GM21529 (cell line): ENCODE data around the gene RNU1-3.
"Not testable (repeated sequence)": the region's sequence is repeated elsewhere in the genome, so short reads cannot be mapped to it uniquely, and the experiment has no call there.

Source experiments
- ATAC-seq: cut with Tn5 transposase; IDR thresholded peaks from one replicate; pipeline ENCODE4 v1.9.1; 2021; ENCODE audit not compliant: unreplicated experiment

RNU1-3 gene

GRCh38 chr1:16696507-16697150 is 29.9 kb upstream of the RNU1-3 start:
- not testable (repeated sequence) for ATAC-seq

- ATAC-seq: not testable (repeated sequence)
These were observed 27.6 kb upstream of the RNU1-3 start for GRCh38 chr1:16694308-16694702.

DNA sequence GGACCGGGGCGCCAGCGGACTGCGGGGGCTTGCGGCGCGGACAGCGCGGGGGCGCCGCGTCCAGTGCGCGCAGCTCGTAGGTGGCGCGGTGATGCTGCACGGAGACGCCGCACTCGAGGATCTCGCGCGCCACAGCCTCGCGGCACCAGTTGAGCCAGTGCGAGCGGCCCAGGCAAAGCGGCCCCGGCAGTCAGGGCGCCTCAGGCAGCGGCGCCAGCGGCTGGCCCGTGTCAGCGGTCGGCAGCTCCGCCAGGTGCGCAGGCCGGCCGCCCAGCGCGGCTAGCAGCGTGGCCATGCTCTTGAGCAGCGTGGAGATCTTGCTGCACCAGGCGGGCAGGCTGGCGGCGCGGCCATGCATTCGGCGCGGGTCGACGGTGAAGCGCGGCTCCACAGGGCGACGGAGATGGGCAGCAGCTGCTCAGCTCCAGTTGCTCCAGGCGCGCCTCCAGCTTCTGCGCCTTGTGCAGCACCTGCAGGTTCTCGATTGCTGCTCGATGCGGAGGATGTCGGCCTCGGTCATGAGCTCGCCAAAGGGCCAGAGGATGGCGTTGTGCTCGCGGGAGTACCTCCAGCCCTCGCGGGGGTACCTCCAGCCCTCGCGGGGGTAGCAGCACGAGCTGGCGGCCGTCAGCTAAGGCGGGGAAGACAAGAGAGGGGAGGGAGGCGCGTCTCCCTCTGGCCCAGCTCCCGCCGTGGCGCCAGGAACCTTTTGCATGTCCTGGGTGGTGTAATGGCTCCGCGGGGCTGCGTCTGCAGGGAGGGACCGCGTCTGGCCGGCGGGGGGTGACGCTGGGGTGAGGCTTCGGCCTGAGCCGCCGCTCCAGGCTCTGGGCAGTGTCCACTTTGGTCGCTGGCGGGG is 26.9 kb upstream of the RNU1-3 start:
- ATAC-seq: not testable (repeated sequence)

DNA sequence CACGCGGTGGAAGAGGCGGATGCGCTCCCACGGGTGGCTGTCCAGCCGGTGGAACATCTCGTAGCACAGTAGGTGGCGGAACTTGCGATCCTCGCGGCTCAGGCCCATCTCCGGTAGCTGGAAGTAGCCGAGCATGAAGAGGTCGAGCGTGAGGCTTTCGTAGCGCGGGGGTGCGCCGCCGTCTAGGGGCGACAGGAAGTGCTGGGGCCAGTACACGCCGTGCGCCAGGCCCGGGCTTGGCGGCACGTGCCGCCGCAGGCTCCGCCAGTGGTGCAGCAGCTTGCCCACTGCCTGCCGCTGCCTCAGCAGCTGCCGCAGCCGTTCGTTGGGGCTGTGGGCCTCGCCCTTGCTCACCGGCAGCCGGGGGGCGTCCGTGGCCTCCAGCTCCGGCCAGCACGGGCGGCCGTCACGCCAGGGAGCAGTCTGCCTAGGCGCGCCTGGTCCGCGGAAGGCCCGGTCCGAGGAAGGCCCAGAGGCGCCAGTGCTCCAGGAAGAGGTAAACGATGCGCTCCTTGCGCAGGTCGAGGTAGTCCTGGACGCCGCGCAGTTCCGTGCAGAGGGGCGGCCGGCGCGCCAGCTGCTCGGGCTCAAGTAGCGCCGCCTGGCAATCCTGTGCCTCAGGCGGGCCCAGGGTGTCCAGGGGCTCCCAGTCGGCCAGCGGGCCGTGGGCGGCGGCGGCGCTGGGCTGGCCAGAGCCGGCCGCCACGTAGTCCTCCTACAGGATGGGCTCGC is 26.1 kb upstream of the RNU1-3 start:
- not testable (repeated sequence) for ATAC-seq

DNA sequence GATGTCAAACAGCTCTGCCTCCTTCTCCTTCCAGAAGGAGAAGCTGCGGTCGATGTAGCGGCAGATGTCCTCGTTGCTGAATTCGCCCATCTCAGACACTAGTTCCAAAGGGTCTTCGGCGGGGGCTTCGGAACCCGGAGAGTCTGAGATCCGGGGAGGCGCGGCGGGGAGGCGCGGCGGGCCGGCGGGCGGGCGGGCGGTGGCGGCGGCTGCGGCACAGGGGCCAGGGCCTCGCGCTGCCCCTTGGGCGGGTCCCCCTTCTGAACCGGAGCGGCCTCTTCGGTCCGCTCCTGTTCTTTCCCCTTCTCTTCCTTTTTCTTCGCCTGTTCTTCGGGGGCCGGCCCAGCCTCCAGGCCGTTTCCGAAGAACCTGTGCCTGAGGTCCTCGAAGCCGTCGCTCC is 25.5 kb upstream of the RNU1-3 start:
- not testable (repeated sequence) for ATAC-seq

- not testable (repeated sequence) for ATAC-seq
These were observed 24.4 kb upstream of the RNU1-3 start for GRCh38 chr1:16690971-16691682.

DNA sequence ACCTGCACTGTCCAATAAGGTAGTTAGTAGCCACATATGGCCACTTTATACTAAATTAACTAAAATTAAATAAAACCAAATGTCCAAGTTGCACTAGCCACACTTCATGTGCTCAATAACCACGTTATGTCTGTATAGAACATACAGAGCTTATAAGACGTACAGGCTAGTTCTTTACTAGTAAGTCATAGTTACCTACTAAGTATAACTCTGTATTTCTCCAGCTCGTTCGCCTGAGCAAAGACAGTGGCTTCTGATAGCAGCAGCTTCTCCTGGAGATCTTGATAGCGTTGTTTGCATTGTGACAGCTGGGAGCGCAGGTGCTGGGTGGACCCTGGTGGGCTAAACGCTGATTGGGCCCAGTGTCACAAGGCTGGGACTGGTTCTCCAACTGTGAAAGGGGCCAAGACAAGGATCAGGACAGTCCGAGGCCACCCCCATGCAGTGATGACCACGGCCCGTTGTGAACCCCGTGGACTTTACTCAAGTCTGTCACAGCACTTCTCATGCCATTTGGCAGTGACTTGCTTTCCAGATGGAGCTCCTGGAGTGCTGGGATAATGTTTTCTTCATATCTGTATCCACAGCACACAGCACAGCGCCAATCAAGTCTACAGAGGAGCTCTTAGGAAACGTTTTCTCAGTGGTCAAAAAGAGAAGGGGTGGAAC is 20.5 kb upstream of the RNU1-3 start:
- not testable (repeated sequence) for ATAC-seq

- ATAC-seq: not testable (repeated sequence)
These were observed 19.0 kb upstream of the RNU1-3 start for GRCh38 chr1:16685445-16686371.

- ATAC-seq: not testable (repeated sequence)
These were observed 18.1 kb upstream of the RNU1-3 start for GRCh38 chr1:16684738-16685337.

DNA sequence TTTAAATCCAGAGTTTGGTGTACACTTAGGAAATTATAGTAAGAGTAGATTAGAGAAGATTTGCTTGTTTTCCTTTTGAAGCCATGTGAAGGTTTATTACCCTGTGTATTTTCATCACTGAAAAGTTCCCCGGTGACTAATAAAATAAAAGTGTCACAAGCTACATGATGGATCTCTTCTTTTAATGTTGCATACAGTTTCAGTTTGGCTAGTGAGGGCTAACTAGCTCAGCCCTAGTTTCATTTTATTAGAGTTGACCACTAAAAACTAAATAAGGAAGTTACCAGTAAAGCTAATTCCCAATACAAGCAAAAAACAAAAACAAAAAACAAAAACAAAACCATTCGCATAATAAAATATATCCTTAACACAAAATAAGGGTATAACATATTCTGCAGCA is 17.4 kb upstream of the RNU1-3 start:
- ATAC-seq: not testable (repeated sequence)

DNA sequence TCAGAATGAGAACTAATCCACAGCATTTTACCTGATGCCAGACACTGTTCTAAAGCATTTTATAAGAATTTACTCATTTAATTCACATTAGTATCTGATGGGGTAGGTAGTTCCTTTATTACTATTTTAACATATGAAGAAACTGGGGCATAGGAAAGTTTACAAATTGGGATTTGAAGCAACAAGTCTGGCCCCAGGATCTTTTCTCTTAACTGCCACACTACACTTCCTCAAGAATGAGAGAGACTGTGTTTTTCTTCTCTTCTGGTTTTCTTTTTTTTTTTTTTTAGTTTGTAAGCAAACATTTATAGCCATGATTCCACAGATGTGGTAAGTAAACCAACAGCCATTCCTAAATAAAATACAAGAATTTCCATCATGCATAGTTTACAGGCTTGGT is 16.1 kb upstream of the RNU1-3 start:
- not testable (repeated sequence) for ATAC-seq

DNA sequence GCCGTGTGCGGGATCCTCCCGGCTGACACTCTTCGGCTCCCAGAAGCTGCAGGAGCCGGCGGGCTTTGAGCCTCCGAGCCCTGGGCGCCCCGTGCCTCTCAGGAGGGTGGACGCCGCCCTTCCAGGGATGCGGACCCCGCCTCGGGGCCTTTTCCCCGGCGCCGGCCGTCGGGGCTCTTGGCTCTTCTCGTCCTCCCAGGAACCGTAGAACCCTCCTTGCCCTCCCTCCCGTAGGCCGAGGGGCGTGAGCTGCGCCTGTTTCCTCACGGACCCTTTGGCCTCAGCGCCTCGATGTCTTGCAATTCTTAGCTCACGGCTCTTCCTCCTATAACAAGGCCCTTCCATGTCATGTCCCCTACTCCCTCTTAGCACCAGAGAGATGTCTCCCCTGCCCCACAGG is 13.6 kb upstream of the RNU1-3 start:
- not testable (repeated sequence) for ATAC-seq

GRCh38 chr1:16677552-16678431 is 11.0 kb upstream of the RNU1-3 start:
- no peak for ATAC-seq

- not testable (repeated sequence) for ATAC-seq
These were observed 10.1 kb upstream of the RNU1-3 start for GRCh38 chr1:16676661-16677523.

- not testable (repeated sequence) for ATAC-seq
These were observed 8.4 kb upstream of the RNU1-3 start for GRCh38 chr1:16675118-16675510.

GRCh38 chr1:16673976-16674375 is 7.2 kb upstream of the RNU1-3 start:
- ATAC-seq: not testable (repeated sequence)

DNA sequence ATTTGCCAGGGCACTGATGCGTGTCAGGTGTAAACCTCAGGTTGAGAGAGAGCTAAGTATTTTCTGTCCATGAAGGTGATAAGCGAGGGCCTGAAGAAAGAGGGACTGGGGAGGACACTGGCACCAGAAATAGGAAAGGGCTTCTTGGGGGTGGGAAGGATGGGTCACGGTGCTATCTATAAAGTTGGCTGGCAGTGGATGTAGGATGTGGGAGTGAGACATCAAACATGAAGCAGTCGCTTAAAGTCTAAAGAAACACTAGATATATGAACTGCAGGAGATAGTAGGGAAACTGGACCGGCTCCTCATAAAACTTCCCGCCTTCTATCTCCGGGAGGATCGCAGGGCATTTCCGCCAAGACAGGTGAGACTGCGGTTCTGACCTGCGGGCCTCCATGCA is 912 bp downstream of the RNU1-3 start:
- not testable (repeated sequence) for ATAC-seq
